HG03108 (cell line): ENCODE data around the gene SLC25A39.
"Not testable (repeated sequence)": the region's sequence is repeated elsewhere in the genome, so short reads cannot be mapped to it uniquely, and the experiment has no call there.

Source experiments
- ATAC-seq: cut with Tn5 transposase; IDR thresholded peaks from one replicate; pipeline ENCODE4 v1.9.1; 2021; ENCODE audit warnings: moderate library complexity; ENCODE audit not compliant: unreplicated experiment

SLC25A39 gene

DNA sequence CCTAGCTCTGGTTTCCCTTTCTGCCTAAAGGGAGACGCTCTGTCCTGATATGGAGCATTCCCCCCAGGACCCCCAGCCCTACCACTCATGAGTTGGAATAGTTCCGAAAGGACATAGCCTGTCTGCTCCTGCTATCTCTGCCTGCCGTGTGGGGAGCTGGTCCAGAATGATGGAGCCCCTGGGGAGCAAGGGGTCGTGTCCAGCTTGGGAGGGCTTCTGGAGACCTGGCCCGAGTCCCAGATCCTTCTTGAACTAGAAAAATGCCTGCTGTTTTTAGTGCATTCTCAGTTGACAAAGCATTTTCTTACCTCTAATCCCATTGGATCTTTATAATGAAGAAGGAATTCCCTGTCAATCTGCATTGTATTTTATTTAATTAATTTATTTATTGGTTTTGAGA lies 11.3 kb upstream of the SLC25A39 start:
- no peak for ATAC-seq

- ATAC-seq, result no peak
Measured at GRCh38 chr17:44335564-44335963, 10.9 kb upstream of the SLC25A39 start.

DNA sequence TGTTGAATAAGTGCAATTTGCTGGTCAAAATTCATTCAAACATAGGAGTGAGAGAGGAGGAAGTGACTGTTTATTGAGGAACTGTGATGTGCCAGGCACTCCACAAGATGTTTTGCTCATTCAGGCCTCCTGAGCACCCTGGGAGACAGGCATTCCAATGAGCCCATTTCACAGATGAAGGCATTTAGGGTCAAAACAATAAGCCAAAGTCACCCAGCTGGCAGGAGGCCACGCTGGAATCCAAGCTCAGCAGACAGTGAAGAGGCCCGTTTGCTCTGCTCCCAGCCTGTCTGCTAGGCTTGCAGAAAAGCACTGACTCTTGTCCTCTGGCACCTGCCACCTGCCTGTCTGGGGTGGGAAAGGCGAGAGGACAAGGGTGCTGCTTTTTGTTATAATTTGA lies 10.1 kb upstream of the SLC25A39 start:
- ATAC-seq, result no peak

- no peak for ATAC-seq
Measured at GRCh38 chr17:44334315-44334714, 9.7 kb upstream of the SLC25A39 start.

DNA sequence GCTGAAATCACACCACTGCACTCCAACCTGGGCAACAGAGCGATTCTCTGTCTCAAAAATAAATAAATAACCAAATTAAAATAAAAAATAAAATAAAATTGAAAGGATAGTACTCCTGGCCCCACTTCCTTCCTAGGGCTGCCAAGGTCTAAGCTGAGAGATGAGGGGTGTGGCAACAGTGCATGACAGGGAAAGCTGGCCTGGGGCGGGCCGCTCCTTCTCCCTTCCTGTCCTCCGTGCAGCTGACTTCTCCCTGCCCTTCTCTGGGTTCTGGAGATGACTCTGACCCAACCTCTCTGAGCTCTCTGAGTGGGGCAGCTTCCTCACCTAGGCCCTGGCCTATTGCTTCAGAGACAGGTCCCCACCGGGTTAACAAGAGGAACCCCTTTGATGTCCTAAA lies 8.7 kb upstream of the SLC25A39 start:
- no peak for ATAC-seq

- ATAC-seq, result no peak
Measured at GRCh38 chr17:44331249-44331760, 6.7 kb upstream of the SLC25A39 start.

- ATAC-seq, result not testable (repeated sequence)
Measured at GRCh38 chr17:44330263-44330662, 5.6 kb upstream of the SLC25A39 start.

- ATAC-seq, result not testable (repeated sequence)
Measured at GRCh38 chr17:44329516-44329915, 4.9 kb upstream of the SLC25A39 start.

DNA sequence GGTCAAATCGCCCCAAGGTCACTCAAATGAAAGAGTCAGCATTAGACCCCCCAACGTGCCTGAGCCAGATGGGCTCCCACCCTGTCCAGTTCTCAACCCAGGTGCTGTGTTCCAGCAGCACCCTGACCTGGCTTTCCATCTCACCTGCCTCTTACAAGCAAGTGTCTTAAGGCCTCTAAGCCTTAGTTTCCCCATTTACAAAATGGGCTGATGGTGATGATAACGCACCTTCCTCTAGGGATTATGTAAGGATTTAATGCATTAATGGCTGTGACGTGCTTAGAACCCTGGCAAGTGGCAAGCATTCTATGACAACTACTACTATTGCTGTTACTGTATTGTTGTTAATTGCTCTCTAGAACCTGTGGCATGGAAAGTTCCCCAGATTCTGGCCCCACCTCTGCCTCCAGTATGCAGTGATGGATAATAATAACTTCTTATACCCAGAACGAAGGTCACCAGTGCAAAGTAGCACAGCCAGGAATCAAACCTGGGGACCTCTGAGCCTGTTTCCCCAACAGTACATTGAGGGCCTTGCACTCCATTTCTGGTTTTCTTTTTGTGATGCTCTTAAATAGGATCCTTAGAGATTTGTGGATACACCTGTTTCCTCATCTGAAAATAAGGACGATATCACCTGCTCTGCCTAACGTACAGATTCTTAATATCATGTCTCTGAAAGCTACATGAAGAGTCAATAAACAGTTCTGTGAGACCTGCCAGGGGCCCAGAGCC lies 3.3 kb upstream of the SLC25A39 start:
- no peak for ATAC-seq

DNA sequence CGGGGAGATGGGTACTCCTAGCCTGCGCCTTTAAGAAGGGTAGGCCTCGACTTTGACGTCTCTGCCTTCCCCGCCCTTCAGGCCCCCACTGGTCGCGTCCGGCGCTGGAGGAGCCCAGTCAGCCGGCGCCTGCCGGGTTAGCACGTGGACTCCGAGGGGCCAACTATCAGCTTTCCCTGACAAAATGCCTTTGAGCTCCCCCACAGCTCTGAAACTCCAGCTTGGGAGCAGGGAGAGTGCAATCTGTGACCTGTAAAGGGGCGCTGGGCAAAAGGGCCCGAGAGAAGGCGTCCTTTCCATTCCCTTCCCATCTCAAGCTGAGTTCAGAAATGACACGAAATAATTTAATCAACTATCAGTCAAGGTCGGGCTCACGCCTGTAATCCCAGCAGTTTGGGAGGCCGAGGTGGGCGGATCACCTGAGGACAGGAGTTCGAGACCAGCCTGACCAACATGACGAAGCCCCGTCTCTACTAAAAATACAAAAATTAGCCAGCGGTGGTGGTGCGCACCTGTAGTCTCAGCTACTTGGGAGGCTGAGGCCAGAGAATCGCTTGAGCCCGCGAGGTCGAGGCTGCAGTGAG lies 2.3 kb upstream of the SLC25A39 start:
- ATAC-seq, result peak; percentile 59

- no peak for ATAC-seq
Measured at GRCh38 chr17:44324092-44324570, 492 bp downstream of the SLC25A39 start.

DNA sequence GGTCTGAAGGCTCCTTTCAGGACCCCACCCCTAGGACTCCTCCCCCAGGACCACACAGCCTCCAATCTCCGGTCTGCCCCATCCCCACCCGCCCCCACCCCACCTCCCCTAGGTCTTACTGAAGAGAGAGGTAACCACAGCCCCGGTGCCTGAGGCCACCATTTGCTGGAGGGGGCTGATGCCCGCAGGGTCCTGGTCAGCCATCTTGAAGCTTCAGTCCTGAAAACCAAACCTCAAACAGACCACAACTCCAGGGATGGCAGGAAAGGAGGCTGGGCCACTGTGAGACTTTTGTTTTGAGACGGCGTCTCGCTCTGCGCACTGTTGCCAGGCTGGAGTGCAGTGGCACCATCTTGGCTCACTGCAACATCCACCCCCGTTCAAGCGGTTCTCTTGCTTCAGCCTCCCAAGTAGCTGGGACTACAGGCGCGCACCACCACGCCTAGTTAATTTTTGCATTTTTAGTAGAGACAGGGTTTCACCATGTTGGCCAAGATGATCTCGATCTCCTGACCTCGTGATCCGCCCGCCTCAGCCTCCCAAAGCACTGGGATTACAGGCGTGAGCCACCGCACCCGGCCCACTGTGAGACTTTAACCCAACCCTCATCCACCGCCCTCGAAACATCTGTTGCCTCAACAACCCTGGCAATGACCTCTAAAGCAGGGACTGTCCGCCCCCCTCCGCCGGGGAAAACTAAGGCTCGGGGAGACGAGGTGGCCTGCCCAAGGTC lies 1.1 kb downstream of the SLC25A39 start:
- ATAC-seq, result no peak

- ATAC-seq, result no peak
Measured at GRCh38 chr17:44322236-44322895, 2.3 kb downstream of the SLC25A39 start.

DNA sequence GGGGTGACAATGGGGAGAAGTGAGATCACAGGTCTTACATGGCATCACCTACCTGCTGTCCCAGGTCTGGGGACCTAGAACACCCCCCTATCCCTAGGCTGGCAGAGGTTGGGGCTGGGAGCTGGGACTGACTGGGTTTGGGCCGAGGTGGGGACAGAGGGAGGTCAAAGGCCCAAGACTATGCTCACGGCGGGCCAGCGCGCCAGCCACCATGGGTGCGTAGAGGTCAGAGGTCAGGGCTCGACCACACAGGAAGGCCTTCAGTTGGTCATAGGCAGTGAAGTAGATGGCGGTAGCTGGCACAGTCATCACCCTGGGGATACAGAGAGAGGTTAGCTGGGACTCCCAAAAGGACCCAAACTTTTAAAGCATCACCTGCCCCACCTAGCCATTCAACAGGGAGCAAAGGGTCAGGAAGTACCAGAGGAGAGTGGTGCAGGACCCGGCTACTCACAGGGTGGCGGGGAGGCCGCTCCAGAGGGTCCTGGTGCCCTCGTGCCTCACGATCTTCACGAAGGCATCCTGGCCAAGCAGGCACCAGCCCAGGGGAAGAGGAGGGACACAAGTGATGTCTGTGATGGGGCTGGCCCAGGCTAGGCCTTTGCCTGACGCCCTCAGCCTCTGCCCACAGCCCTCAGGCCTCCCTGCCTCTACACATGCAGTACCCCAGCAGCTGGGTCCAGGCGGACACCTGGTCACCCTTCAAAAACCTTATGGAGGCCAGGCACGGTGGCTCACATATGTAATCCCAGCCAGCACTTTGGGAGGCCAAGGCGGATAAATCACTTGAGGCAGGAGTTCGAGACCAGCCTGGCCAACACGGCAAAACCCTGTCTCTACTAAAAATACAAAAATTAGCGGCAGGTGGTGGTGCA lies 3.1 kb downstream of the SLC25A39 start:
- no peak for ATAC-seq

DNA sequence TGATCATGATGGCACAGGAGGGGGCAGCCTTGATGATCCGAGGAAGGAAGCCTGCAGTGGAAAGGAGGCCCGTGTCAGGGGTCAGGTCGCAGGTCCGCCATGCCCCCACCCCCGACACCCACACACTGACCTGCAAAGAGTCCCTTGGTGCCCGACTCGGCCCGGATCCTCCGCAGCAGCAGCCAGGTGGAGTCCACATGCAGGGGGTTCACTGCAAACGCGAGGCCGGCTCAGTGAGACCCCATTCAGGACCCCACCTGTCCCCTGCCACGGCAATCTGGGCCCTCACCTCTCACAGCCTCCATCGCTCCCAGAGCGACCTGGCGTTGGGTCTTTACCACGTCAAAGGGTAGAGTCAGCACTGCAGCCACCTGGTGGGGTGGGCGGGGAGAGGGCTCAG lies 4.6 kb downstream of the SLC25A39 start:
- ATAC-seq, result no peak

- no peak for ATAC-seq
Measured at GRCh38 chr17:44318077-44318892, 6.3 kb downstream of the SLC25A39 start.

DNA sequence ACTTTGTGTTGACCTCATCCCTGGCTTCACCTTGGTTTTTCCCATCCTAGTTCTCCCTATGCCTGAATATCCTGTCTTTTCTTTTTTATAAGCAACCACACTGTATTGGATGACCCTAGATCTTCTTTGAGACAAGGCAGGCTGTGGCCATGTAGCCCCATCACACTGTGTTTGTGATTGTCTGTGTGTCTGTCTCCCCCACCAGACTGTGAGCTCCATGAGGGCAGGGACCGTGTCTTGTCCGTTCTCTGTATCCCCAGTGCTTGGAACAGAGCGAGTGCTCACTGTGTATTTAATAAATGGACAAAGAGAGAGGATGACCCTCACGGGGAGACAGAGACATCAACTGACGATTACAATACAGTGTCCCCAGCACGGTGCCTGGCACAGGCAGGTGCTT lies 7.1 kb downstream of the SLC25A39 start:
- ATAC-seq, result no peak

DNA sequence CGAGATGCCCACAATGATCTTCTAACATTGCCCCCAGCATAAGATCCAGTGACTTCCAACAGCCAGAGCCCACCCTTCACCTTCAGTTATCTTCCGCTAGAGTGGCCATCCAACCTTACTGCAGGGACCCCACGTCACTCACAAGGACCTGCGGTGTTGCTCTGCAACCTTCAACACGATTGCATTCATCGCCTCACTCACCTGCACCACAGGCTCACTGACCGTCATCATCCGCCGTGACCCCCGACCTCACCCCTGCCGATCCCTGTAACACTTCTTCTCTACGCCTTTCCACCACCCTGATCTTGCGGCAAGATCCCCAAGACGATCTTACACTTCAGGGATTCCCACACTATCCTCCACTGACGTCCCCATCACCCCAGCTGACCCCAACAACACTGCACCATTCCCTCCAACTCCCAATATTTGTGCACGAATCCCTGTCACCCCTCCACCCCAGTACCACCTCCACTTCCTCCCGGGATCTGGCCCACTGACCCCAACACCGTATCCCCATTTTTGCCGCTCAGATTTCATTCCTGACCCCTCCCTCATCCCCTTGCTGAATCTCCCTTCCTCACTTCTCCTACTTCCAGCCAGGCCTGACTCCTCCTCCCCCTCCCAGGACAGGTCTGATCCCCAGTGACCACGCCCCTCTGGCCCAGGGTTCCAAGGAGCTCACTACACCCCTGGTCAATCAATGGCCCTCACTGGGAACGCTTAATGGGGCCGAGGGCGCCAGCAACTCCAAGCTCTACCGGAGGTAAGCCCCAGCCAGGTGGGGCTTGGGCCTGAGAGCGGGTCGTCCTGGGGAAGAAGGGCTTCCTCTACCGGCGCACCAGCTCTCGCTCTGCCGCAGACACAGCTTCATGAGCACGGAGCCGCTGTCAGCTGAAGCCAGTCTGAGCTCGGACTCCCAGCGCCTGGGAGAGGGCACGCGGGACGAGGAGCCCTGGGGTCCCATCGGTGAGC lies 8.6 kb downstream of the SLC25A39 start:
- ATAC-seq, result no peak
